Activated naive CD8-positive, alpha-beta T cell (primary cell): Measurements from ENCODE around the gene PCDH12.

Experiments used
- H3K27ac Mint-ChIP-seq: one replicate; pipeline ENCODE4 v1.8.0; 2021; ENCODE audit warnings: mixed read lengths
- H3K27me3 Mint-ChIP-seq: one replicate; pipeline ENCODE4 v1.8.0; 2021; ENCODE audit warnings: mixed read lengths
- H3K36me3 Mint-ChIP-seq: one replicate; pipeline ENCODE4 v1.8.0; 2021; ENCODE audit warnings: mixed read lengths
- H3K4me1 Mint-ChIP-seq: one replicate; pipeline ENCODE4 v1.8.0; 2021; ENCODE audit warnings: low read depth, mixed read lengths
- H3K4me3 Mint-ChIP-seq: one replicate; pipeline ENCODE4 v1.8.0; 2021; ENCODE audit warnings: mild to moderate bottlenecking, mixed read lengths
- H3K9me3 Mint-ChIP-seq: one replicate; pipeline ENCODE4 v1.8.0; 2021; ENCODE audit warnings: low read depth, mixed read lengths

The PCDH12 gene

GRCh38 chr5:141954194-141954593 lies 3.8 kb downstream of the PCDH12 start:
- Mint-ChIP-seq H3K27me3 (no peaks in the 10 kb centered on the region), H3K27ac (no peak overlapping the region), H3K4me1 (peaks cover 28% of the 10 kb centered on the region), H3K4me3 (no peak overlapping the region), H3K9me3 (no peaks in the 10 kb centered on the region), H3K36me3 (peaks cover 8% of the 10 kb centered on the region)

GRCh38 chr5:141952020-141952419 lies 6.0 kb downstream of the PCDH12 start:
- peaks cover 8% of the 10 kb centered on the region for H3K36me3 Mint-ChIP-seq
- H3K27ac Mint-ChIP-seq: no peak overlapping the region
- no peaks in the 10 kb centered on the region for H3K27me3 Mint-ChIP-seq
- H3K4me3 Mint-ChIP-seq: no peak overlapping the region
- no peaks in the 10 kb centered on the region for H3K9me3 Mint-ChIP-seq
- peaks cover 12% of the 10 kb centered on the region for H3K4me1 Mint-ChIP-seq

- no peak overlapping the region for H3K4me3 Mint-ChIP-seq
- H3K27me3 Mint-ChIP-seq: no peaks in the 10 kb centered on the region
- H3K36me3 Mint-ChIP-seq: peaks cover 7% of the 10 kb centered on the region
- peaks cover 12% of the 10 kb centered on the region for H3K4me1 Mint-ChIP-seq
- H3K9me3 Mint-ChIP-seq: no peaks in the 10 kb centered on the region
- H3K27ac Mint-ChIP-seq: peak overlapping the region; percentile 34
Measured at GRCh38 chr5:141951332-141951781, 6.6 kb downstream of the PCDH12 start.

GRCh38 chr5:141950207-141951005 lies 7.6 kb downstream of the PCDH12 start:
- H3K27ac Mint-ChIP-seq: no peak overlapping the region
- H3K4me1 Mint-ChIP-seq: peaks cover 12% of the 10 kb centered on the region
- peaks cover 6% of the 10 kb centered on the region for H3K36me3 Mint-ChIP-seq
- no peaks in the 10 kb centered on the region for H3K27me3 Mint-ChIP-seq
- H3K4me3 Mint-ChIP-seq: no peak overlapping the region
- no peaks in the 10 kb centered on the region for H3K9me3 Mint-ChIP-seq

- Mint-ChIP-seq H3K4me1 (peaks cover 12% of the 10 kb centered on the region), H3K27me3 (no peaks in the 10 kb centered on the region), H3K27ac (no peak overlapping the region), H3K36me3 (peaks cover 6% of the 10 kb centered on the region), H3K4me3 (no peak overlapping the region), H3K9me3 (no peaks in the 10 kb centered on the region)
Measured at GRCh38 chr5:141949511-141949910, 8.5 kb downstream of the PCDH12 start.

GRCh38 chr5:141948812-141949211 lies 9.2 kb downstream of the PCDH12 start:
- H3K27me3 Mint-ChIP-seq: no peaks in the 10 kb centered on the region
- peaks cover 12% of the 10 kb centered on the region for H3K4me1 Mint-ChIP-seq

GRCh38 chr5:141947316-141947715 lies 10.7 kb downstream of the PCDH12 start:
- Mint-ChIP-seq H3K27me3 (no peaks in the 10 kb centered on the region), H3K4me1 (peaks cover 11% of the 10 kb centered on the region), H3K9me3 (no peaks in the 10 kb centered on the region), H3K27ac (no peak overlapping the region), H3K4me3 (no peak overlapping the region), H3K36me3 (peaks cover 3% of the 10 kb centered on the region)

More at GRCh38 chr5:141948812-141949211, 9.2 kb downstream of the PCDH12 start:
- H3K9me3 Mint-ChIP-seq: no peaks in the 10 kb centered on the region
- peaks cover 3% of the 10 kb centered on the region for H3K36me3 Mint-ChIP-seq
- no peak overlapping the region for H3K4me3 Mint-ChIP-seq
- H3K27ac Mint-ChIP-seq: no peak overlapping the region

GRCh38 chr5:141945511-141946051 lies 12.4 kb downstream of the PCDH12 start:
- no peak overlapping the region for H3K27ac Mint-ChIP-seq
- peaks cover 3% of the 10 kb centered on the region for H3K4me1 Mint-ChIP-seq
- H3K36me3 Mint-ChIP-seq: no peaks in the 10 kb centered on the region
- no peaks in the 10 kb centered on the region for H3K27me3 Mint-ChIP-seq
- H3K9me3 Mint-ChIP-seq: no peaks in the 10 kb centered on the region
- H3K4me3 Mint-ChIP-seq: no peak overlapping the region

GRCh38 chr5:141944076-141944475 lies 13.9 kb downstream of the PCDH12 start:
- Mint-ChIP-seq H3K27ac (no peak overlapping the region), H3K4me1 (peaks cover 3% of the 10 kb centered on the region), H3K36me3 (no peaks in the 10 kb centered on the region), H3K27me3 (no peaks in the 10 kb centered on the region), H3K4me3 (no peak overlapping the region), H3K9me3 (no peaks in the 10 kb centered on the region)

GRCh38 chr5:141942185-141942857 lies 15.7 kb downstream of the PCDH12 start:
- Mint-ChIP-seq H3K4me3 (no peak overlapping the region), H3K27ac (peak overlapping the region; percentile 28), H3K9me3 (no peaks in the 10 kb centered on the region), H3K4me1 (peaks cover 3% of the 10 kb centered on the region), H3K27me3 (no peaks in the 10 kb centered on the region), H3K36me3 (no peaks in the 10 kb centered on the region)

GRCh38 chr5:141941779-141942178 lies 16.2 kb downstream of the PCDH12 start:
- peaks cover 3% of the 10 kb centered on the region for H3K4me1 Mint-ChIP-seq
- H3K4me3 Mint-ChIP-seq: no peak overlapping the region
- no peaks in the 10 kb centered on the region for H3K27me3 Mint-ChIP-seq
- no peaks in the 10 kb centered on the region for H3K36me3 Mint-ChIP-seq
- no peak overlapping the region for H3K27ac Mint-ChIP-seq
- H3K9me3 Mint-ChIP-seq: no peaks in the 10 kb centered on the region

- Mint-ChIP-seq H3K27ac (peak overlapping the region; percentile 54), H3K4me1 (peaks cover 3% of the 10 kb centered on the region)
Measured at GRCh38 chr5:141941307-141941706, 16.7 kb downstream of the PCDH12 start.

GRCh38 chr5:141940695-141941271 lies 17.2 kb downstream of the PCDH12 start:
- no peaks in the 10 kb centered on the region for H3K36me3 Mint-ChIP-seq
- no peaks in the 10 kb centered on the region for H3K27me3 Mint-ChIP-seq
- H3K4me1 Mint-ChIP-seq: peaks cover 3% of the 10 kb centered on the region
- no peaks in the 10 kb centered on the region for H3K9me3 Mint-ChIP-seq
- peak overlapping the region; percentile 54 for H3K27ac Mint-ChIP-seq
- H3K4me3 Mint-ChIP-seq: no peak overlapping the region

More at GRCh38 chr5:141941307-141941706, 16.7 kb downstream of the PCDH12 start:
- H3K4me3 Mint-ChIP-seq: no peak overlapping the region
- H3K27me3 Mint-ChIP-seq: no peaks in the 10 kb centered on the region
- H3K36me3 Mint-ChIP-seq: no peaks in the 10 kb centered on the region
- no peaks in the 10 kb centered on the region for H3K9me3 Mint-ChIP-seq

GRCh38 chr5:141935538-141935937 lies 22.5 kb downstream of the PCDH12 start:
- H3K4me1 Mint-ChIP-seq: peaks cover 4% of the 10 kb centered on the region
- H3K27ac Mint-ChIP-seq: no peak overlapping the region
- H3K27me3 Mint-ChIP-seq: no peaks in the 10 kb centered on the region
- H3K36me3 Mint-ChIP-seq: peaks cover 7% of the 10 kb centered on the region
- H3K4me3 Mint-ChIP-seq: no peak overlapping the region
- H3K9me3 Mint-ChIP-seq: no peaks in the 10 kb centered on the region
